Measurements from ENCODE around the gene GDI1.

The GDI1 gene

DNA sequence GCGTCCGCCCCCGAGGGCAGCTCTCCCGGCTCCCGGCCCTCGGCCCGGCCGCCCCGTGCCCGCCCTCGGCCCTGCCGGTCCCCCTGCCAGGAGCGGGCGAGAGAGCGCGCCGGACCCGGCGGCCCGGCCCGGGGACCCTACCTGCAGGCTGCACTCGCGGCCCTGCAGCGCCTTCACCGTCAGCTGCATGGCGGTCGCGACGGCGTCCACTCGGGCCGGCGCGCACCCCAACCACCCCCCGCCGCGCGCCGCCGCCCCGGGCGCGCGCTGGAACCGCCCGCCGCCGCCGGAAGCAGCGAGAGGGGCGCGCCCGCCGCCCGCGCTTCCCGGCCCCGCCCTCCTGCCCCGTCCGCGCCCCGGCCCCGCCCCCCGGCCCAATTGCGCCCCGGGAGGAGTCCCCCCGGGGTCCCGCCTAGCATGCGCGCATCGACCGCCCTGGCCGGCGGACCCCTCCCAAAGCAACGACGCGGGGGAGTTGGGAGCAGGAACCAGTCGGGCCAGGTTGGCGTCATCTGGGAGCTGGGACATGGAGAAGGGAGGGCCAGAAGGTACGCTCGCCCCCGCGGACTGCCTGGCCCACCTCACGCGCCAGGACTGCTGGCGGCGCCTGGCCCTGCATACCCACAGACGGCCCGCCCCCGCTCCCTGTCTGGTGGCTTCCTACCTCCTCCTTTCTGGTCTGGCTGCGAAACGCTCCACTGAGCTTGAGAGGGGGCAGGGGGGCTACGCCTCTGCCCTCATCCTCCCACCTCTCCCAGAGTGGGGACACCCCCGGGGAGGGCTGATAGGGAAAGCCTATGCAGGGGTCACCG, 49.6 kb downstream of the GDI1 start, which contains the start of gene UBL4A:
TSS of gene UBL4A (minus strand) at position 220 of the 812 bp plus-strand sequence. CDS start at position 189, 31 bp downstream.
- Histone ChIP-seq H3K27me3 (replicated peaks; ENCODE audit: control insufficient read depth, insufficient read depth, low read length) (no peaks in the 10 kb centered on the region), H3K9ac (ENCODE audit: low read length) (peak within 1 kb of the TSS; percentile 81), H3K36me3 (ENCODE audit: control insufficient read depth, insufficient read depth, low read length, severe bottlenecking) (peaks cover 12% of the 10 kb centered on the region), H3K9me3 (ENCODE audit: control insufficient read depth, low read length) (no peaks in the 10 kb centered on the region), H3K4me3 (ENCODE audit: low read length) (peak within 1 kb of the TSS; percentile 79), H3K4me1 (ENCODE audit: control insufficient read depth, insufficient read depth, low read length) (peaks cover 13% of the 10 kb centered on the region)
- peak; percentile 65 for DNase-seq (ENCODE audit: low read depth)

DNA sequence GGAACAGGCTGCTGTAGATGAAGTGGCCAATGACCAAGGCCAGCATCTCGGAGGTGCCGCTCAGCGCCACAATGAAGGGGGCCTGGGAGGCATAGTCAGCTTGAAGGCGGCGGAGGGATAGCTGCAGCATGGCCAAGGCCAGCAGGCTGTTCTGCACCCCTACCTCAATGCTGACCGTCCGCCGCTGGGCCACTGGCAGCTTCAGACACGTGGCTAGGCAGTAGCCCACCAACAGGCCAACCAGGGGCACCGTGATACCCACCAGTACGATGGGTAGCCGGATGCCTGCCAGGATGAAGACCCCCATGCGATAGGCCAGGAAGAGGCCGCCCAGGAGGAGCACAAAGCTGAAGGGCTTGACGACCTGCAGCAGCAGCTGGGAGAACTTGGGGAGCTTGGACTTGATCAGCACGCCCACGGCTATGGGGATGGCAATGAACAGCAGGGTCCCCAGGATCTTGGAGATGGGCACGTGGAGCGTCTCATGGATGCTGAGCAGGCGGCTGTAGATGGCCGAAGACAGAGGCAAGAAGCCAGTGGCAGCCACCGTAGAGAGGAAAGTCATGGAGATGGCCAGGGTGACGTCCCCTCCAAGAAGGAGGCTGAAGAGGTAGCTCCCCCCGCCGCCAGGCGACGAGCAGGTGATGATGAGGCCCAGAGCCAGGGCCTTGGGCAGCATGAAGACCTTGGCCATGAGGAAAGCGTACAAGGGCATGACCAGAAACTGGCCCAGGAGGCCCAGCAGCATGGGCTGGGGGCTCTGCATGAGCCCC, 50.8 kb downstream of the GDI1 start:
- peaks cover 12% of the 10 kb centered on the region for H3K36me3 ChIP-seq (ENCODE audit: control insufficient read depth, insufficient read depth, low read length, severe bottlenecking)
- H3K9me3 ChIP-seq (ENCODE audit: control insufficient read depth, low read length) = no peaks in the 10 kb centered on the region
- H3K4me3 ChIP-seq (ENCODE audit: low read length) = no peak overlapping the region
- peaks cover under 1% of the 10 kb centered on the region for H3K27me3 ChIP-seq (replicated peaks; ENCODE audit: control insufficient read depth, insufficient read depth, low read length)
- H3K4me1 ChIP-seq (ENCODE audit: control insufficient read depth, insufficient read depth, low read length) = peaks cover 13% of the 10 kb centered on the region
- H3K9ac ChIP-seq (ENCODE audit: low read length) = no peak overlapping the region
- no peak for DNase-seq (ENCODE audit: low read depth)

DNA sequence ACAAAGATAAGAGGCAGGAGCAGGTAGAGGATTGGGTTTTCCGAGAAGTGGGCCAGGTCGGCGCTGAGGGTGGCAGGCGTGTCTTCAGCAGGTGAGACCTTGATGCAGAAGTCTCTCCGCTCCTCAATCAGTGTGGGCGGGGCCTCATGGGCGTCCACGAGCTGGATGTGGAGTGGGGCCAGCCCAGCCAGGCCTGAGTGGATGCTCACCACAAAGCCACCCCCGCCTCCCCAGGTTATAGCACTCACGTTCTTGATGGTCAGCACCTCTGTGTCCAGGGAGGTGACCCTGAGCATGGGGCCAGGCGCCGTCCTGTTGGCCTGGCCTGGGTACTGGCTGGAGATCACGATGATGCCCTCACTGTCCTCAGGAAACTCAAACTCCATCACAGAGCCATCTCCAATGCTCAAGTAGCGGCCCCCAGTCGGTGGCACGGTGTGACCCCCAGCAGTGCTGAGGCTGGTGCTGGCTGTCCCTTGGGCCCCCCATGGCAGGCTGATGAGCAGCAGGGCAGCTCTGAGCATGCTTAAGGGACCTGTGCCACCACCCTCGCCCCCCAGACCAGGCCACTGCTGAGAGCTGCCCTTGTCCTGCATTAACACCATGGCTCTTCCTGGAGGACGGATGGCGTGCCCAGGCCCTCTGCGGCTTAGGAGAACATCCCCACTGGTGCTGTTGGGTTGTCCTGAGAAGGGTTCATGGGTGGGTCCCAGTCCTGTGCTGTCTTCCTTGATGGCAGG, 51.6 kb downstream of the GDI1 start:
- no peak for DNase-seq (ENCODE audit: low read depth)
- no peaks in the 10 kb centered on the region for H3K9me3 ChIP-seq (ENCODE audit: control insufficient read depth, low read length)
- peaks cover 4% of the 10 kb centered on the region for H3K27me3 ChIP-seq (replicated peaks; ENCODE audit: control insufficient read depth, insufficient read depth, low read length)
- peaks cover 12% of the 10 kb centered on the region for H3K36me3 ChIP-seq (ENCODE audit: control insufficient read depth, insufficient read depth, low read length, severe bottlenecking)
- no peak overlapping the region for H3K9ac ChIP-seq (ENCODE audit: low read length)
- no peak overlapping the region for H3K4me3 ChIP-seq (ENCODE audit: low read length)
- peaks cover 13% of the 10 kb centered on the region for H3K4me1 ChIP-seq (ENCODE audit: control insufficient read depth, insufficient read depth, low read length)

DNA sequence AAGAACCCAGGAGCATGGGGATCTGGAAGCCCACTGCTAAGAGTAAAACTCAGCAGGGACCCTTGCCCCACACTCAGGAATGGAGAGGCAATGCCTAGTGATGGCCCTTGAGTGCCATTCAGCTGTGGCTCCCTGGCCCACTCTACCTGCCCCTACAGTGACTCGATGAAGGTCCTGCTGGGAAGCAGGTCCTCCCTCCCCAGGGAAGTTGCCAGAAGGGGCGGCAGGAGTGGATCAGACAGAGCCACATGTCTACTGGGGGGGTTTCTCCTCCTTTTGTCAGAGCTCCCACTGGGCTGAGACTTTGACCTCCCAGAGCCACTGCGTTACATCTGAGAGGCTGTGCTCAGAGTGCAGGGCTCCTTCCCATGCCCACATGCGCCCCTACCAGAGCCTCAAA, 52.2 kb downstream of the GDI1 start:
- DNase-seq (ENCODE audit: low read depth) = no peak
- Histone ChIP-seq H3K4me3 (ENCODE audit: low read length) (peak overlapping the region; percentile 84), H3K4me1 (ENCODE audit: control insufficient read depth, insufficient read depth, low read length) (peaks cover 13% of the 10 kb centered on the region), H3K27me3 (replicated peaks; ENCODE audit: control insufficient read depth, insufficient read depth, low read length) (peaks cover 4% of the 10 kb centered on the region), H3K36me3 (ENCODE audit: control insufficient read depth, insufficient read depth, low read length, severe bottlenecking) (peaks cover 12% of the 10 kb centered on the region), H3K9me3 (ENCODE audit: control insufficient read depth, low read length) (no peaks in the 10 kb centered on the region), H3K9ac (ENCODE audit: low read length) (peak overlapping the region; percentile 88)

DNA sequence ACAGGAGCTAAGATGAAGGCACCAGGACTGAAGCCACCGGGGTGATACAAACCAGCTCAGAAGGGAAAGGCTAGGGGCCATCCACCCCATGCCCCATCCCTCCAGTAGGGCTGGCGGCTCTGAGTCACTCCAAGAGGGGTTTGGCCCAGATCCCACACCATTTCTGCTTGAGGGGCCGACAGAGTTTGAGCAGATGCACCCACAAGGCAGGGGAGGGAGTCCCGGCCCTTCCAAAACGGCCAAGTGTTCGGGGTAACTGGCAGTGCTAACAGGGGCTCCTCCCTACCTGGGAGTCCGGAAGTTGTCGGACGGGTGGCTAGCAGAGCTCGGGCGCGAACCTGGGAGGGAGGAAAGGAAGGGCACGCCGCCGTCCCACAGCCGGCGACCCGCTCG, 53.1 kb downstream of the GDI1 start:
- Histone ChIP-seq H3K4me3 (ENCODE audit: low read length) (peak overlapping the region; percentile 84), H3K9ac (ENCODE audit: low read length) (peak overlapping the region; percentile 88), H3K9me3 (ENCODE audit: control insufficient read depth, low read length) (no peaks in the 10 kb centered on the region), H3K27me3 (replicated peaks; ENCODE audit: control insufficient read depth, insufficient read depth, low read length) (peaks cover 4% of the 10 kb centered on the region), H3K36me3 (ENCODE audit: control insufficient read depth, insufficient read depth, low read length, severe bottlenecking) (peaks cover 10% of the 10 kb centered on the region), H3K4me1 (ENCODE audit: control insufficient read depth, insufficient read depth, low read length) (peaks cover 9% of the 10 kb centered on the region)
- peak; percentile 51 for DNase-seq (ENCODE audit: low read depth)

DNA sequence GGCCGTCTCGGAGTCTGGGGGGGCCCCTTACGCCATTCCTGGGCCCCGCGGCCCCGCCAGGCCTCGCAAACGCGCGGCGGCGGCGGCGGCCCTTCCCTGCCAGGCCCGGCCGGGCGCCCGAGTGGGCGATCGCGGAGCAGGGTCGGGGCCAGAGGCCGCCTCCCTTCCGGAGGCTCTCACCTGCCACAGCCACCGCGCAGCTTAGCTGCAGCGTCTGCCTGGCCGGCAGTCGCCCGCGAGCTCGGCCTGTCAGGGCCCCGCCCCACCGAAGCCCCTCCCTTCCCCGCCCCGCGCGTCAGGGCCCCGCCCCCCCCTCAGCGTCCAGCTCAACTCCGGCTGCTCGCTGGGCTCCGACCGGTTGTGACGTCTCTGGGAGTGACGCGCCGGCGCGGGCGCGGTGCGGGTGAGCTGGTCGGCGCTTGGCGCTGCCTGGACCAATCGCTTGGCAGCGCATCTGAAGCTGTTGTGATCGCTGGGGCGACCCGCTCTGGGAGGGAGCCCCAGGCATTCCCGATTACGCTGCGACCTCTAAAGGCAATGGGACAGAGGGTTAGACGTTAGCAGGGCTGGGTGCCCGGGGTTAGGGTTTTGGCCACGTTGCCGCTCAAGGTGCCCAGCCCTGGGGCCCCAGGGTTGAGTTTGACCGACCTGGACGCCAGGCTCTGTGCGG, 53.6 kb downstream of the GDI1 start, which contains the start of gene SLC10A3:
TSS of gene SLC10A3 (minus strand) at position 216 of the 670 bp plus-strand sequence. CDS start 1,689 bp downstream, outside the sequence.
- peak; percentile 94 for DNase-seq (ENCODE audit: low read depth)
- peaks cover 7% of the 10 kb centered on the region for H3K36me3 ChIP-seq (ENCODE audit: control insufficient read depth, insufficient read depth, low read length, severe bottlenecking)
- H3K9me3 ChIP-seq (ENCODE audit: control insufficient read depth, low read length) = no peaks in the 10 kb centered on the region
- H3K9ac ChIP-seq (ENCODE audit: low read length) = peak within 1 kb of the TSS; percentile 88
- peaks cover 4% of the 10 kb centered on the region for H3K27me3 ChIP-seq (replicated peaks; ENCODE audit: control insufficient read depth, insufficient read depth, low read length)
- peak within 1 kb of the TSS; percentile 84 for H3K4me3 ChIP-seq (ENCODE audit: low read length)
- H3K4me1 ChIP-seq (ENCODE audit: control insufficient read depth, insufficient read depth, low read length) = peaks cover 9% of the 10 kb centered on the region
